Stimulated activated CD4-positive, alpha-beta T cell treated with anti-CD3 and anti-CD28 coated beads, Interleukin-4, amount 100 ng/mL, for 48 hours (primary cell): ENCODE data around the gene SLC3A2.
"Not testable (repeated sequence)": the region's sequence is repeated elsewhere in the genome, so short reads cannot be mapped to it uniquely, and the experiment has no call there.

ENCODE experiments used
- DNase-seq, 2 donors: peaks; one replicate each; pipeline ENCODE4 v3.0.0-alpha.2; 2020; ENCODE audit warnings: low read depth in 2 of 2

The SLC3A2 gene

GRCh38 chr11:62930666-62931065 is 50.0 kb downstream of the SLC3A2 start:
- no peak for DNase-seq

- no peak for DNase-seq
Measured at GRCh38 chr11:62931499-62932278, 51.0 kb downstream of the SLC3A2 start.

GRCh38 chr11:62933285-62933684 is 52.6 kb downstream of the SLC3A2 start:
- no peak for DNase-seq

GRCh38 chr11:62933750-62934495 is 53.2 kb downstream of the SLC3A2 start:
- no peak for DNase-seq

- DNase-seq, result no peak
Measured at GRCh38 chr11:62934496-62934785, 53.7 kb downstream of the SLC3A2 start.

GRCh38 chr11:62937528-62937927 is 56.8 kb downstream of the SLC3A2 start:
- not testable (repeated sequence) for DNase-seq
